Measurements from ENCODE around the gene SUSD2.
"Not testable (repeated sequence)": the region's sequence is repeated elsewhere in the genome, so short reads cannot be mapped to it uniquely, and the experiment has no call there.

SUSD2 gene

DNA sequence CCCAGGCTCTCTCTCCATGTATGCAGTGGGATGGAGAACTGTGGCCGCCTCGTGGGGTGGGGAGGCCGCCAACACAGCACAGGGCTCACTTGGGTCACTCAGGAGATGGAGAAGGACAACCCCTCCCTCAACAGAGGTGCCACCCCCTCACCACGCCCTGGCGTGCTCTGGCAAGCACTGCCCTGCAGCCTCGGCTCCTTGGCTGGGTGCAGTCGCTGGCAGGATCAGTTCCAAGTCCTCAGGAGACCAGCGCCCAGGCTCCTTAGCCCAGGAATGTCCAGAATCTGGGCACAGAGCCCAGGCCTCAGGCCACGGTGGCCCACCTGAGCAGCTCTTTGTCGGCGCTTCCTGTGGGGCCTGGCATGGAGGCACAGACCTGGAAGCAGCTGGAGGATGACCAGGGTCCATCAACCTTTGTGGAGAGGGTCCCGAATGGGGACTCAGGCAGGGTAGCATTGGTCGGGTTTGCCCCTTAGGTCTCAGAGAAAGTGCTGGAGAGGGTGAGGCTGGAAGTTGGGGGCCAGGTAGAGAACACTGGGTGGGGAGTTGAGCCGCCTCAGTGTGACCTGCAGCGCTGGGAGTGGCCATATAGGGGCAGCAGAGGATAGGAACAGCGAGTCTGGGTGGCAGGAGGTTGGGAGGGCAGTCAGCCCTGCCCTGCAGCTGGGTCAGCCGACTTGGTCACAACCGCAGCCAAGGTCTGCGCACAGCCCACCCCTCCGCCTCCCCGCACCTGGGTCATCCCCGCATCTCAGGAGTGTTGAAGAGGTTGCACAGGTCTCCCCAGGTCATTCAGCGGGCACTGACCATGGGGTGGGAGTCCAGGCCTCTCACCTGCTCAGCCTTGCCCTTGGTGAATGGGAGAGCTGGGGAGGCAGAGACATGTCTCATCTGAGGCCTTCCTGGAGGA, 8.2 kb downstream of the SUSD2 start:
- no peak for DNase-seq (ENCODE audit: low read depth)

GRCh38 chr22:24190159-24190540, 8.9 kb downstream of the SUSD2 start:
- no peak for DNase-seq (ENCODE audit: low read depth)

GRCh38 chr22:24190596-24191208, 9.4 kb downstream of the SUSD2 start:
- DNase-seq (ENCODE audit: low read depth), result no peak

GRCh38 chr22:24191381-24191841, 10.1 kb downstream of the SUSD2 start:
- DNase-seq (ENCODE audit: low read depth), result no peak

DNA sequence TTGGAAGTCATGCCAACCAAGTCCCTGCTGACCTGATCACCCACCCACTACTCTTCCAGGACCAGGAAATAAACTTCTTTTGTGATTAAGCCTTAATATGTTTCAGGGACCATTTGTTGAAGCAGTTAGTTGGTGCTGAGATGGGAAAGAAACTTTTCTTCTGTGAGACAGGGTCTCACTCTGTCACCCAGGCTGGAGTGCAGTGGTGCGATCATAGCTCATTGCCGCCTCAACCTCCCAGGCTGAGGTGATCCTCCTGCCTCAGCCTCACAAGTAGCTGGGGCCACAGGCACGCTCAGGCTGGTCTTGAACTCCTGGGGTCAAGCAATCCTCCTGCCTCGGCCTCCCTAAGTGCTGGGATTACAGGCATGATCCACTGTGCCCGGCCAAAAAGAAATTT, 10.6 kb downstream of the SUSD2 start:
- no peak for DNase-seq (ENCODE audit: low read depth)

GRCh38 chr22:24198682-24199052, 17.4 kb downstream of the SUSD2 start:
- DNase-seq (ENCODE audit: low read depth), result no peak

GRCh38 chr22:24200619-24201212, 19.4 kb downstream of the SUSD2 start:
- DNase-seq (ENCODE audit: low read depth), result no peak

DNA sequence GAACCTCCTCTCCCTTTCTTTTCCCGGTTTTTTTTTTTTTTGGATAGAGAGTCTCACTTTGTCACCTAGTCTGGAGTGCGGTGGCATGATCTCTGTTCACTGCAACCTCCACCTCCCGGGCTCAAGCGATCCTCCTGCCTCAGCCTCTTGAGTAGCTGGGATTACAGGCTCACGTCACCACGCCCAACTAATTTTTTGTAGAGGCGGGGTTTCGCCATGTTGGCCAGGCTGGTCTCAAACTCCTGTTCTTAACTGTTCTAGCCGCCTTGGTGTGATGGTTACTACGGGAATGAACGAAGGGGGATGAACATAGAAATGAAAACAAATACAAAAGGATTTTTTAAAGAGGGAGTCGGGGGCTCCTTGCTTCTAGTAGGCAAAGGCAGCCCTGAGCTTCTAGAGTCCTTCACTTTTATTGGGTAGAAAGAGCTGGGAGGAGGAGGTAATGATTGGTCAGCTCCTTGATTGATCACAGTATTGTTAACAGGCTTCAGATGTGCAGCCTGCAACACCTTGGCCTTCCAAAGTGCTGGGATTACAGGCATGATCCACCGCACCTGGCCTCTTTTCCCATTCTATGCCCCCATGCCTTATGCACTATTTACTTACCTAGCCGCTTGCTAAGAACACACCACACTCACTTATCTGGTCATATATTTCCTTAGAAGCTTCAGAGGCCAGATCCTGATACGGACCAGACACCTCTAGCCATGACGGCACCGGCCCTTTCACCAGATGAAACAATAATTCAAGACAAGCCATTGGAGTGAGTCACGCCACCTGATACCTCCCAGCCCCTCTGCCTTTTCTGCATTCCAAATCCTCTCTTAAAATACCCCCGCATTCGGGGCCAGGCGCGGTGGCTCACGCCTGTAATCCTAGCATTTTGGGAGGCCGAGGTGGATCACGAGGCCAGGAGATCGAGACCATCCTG, 20.7 kb downstream of the SUSD2 start:
- no peak for DNase-seq (ENCODE audit: low read depth)

DNA sequence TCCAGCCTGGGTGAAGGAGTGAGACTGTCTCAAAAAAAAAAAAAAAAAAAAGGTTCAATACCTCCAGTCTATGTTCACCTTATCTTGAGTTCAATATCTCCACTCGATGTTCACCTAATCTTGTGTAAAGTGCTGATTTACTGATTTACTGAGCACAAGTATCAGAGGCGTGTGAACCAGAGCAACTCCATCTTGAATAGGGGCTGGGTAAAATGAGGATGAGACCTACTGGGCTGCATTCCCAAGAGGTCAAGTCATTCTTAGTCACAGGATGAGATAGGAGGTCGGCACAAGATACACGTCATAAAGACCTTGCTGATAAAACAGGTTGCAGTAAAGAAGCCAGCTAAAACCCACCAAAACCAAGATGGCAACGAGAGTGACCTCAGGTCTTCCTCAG, 22.6 kb downstream of the SUSD2 start:
- not testable (repeated sequence) for DNase-seq (ENCODE audit: low read depth)

- DNase-seq (ENCODE audit: low read depth), result no peak
Observed at GRCh38 chr22:24205438-24206195, 24.3 kb downstream of the SUSD2 start.

DNA sequence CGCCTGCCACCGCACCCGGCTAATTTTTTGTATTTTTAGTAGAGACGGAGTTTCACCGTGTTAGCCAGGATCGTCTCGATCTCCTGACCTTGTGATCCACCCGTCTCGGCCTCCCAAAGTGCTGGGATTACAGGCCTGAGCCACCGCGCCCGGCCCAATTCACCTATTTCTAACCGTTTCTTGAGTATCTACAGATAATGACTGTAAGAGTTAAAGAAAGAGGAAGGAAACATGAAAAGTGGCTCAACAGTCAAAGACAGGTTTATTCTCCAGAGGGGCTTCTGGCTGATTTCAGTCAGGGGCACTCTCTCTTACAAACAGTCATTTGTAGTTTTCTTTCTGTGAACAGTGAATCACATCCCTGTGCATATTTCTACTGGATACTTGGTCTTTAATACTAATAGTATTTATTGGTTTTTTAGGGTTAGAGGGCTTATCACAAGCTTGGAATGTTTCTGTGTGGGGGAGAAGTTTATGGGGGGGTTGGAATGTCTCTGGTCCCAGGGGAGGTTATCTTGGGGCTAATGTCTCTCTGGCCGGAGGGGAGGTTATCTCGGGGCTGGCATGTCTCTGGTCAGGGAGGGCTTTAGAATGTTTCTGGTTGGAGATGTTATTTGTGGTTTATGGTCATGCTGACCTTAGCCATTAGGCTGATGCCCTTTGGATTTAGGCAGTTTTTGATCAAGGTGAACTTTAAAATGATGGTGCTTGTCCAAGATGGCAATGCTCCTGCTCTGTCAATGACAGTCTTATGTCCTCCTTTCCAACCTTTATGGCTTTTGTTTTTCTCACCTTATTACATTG, 25.4 kb downstream of the SUSD2 start:
- DNase-seq (ENCODE audit: low read depth), result not testable (repeated sequence)

- no peak for DNase-seq (ENCODE audit: low read depth)
Observed at GRCh38 chr22:24207264-24208011, 26.2 kb downstream of the SUSD2 start.

GRCh38 chr22:24208012-24208749, 26.9 kb downstream of the SUSD2 start:
- DNase-seq (ENCODE audit: low read depth), result no peak

DNA sequence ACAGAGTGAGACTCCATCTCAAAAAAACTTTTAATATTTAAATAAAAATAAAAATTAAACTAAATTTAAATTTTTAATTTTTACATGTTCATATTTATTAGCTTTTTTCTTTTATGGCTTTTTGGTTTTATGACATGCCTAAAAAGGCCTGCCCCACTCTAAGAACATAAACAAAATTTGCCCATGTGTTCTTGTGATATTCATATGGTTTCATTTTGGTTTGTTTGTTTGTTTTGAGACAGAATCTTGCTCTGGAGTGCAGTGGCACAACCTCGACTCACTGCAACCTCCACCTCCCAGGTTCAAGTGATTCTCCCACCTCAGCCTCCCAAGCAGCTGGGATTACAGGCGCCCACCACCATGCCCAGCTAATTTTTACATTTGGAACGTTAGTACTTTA, 27.7 kb downstream of the SUSD2 start:
- no peak for DNase-seq (ENCODE audit: low read depth)

DNA sequence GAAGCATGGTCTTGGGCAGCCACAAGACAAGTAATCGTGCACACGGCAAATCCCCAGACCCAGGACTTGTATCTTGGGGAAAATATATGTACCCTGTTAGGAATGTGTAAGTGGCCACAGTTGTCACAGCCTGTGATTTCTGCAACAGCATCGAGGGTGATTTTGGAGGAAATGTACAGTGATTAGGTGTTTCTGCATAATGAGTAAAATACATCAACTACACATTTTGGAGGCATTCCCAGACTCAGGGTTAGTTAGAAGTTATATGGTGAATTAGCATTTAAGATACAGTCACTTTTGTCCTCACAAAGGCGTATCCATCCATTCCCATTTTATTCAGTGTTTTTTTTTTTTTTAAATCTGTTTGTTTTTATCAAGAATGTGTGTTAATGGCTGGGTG, 28.4 kb downstream of the SUSD2 start:
- DNase-seq (ENCODE audit: low read depth), result no peak

DNA sequence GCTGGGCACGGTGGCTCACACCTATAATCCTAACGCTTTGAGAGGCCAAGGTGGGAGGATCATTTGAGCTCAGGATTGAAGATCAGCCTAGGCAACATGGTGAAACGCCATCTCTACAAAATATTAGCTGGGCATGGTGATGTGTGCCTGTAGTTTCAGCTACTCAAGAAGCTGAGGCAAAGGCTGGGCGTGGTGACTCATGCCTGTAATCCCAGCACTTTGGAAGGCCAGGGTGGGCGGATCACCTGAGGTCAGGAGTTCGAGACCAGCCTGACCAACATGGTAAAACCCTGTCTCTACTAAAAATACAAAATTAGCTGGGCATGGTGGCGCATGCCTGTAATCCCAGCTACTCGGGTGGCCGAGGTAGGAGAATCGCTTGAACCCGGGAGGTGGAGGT, 29.1 kb downstream of the SUSD2 start:
- DNase-seq (ENCODE audit: low read depth), result not testable (repeated sequence)

DNA sequence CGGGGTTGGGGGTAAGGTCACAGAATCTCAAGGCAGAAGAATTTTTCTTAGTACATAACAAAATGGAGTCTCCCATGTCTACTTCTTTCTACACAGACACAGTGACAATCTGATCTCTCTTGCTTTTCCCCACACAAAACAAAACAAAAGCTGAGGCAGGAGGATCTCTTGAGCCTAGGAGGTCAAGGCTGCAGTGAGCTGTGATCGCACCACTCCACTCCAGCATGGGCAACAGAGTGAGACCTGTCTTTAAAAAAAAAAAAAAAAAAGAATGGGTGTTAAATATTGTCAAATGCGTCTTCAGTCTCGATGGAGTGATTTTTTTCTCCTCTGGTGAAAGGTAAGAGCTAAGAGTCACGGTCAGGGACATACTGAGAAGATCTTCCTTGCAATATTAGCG, 30.4 kb downstream of the SUSD2 start:
- DNase-seq (ENCODE audit: low read depth), result not testable (repeated sequence)

GRCh38 chr22:24213111-24213510, 31.8 kb downstream of the SUSD2 start:
- DNase-seq (ENCODE audit: low read depth), result not testable (repeated sequence)

Measured in stimulated activated CD8-positive, alpha-beta memory T cell treated with anti-CD3 and anti-CD28 coated beads, Interleukin-12 subunit alpha, Interleukin-12 subunit beta, amount 100 ng/mL, for 1 hour (primary cell).